Posterior vena cava (tissue), 2 donors: ENCODE results near the gene GZMB. TPM values are rescaled to one million over a fixed set of nuclear protein-coding genes. Genes with fewer than 3 reads are reported as not detected.
"Not testable (repeated sequence)": the region's sequence is repeated elsewhere in the genome, so short reads cannot be mapped to it uniquely, and the experiment has no call there.

Experiments
- DNase-seq: peaks from one replicate; pipeline ENCODE4 v3.0.0-alpha.2; 2020; ENCODE audit warnings: low spot score
- intact Hi-C, 2 donors: fragments of 100-400 bp; cut with DNase I; formaldehyde crosslinking; loops; one replicate each; pipeline versions ENCODE4 v1.14.1 to v1.14.2; 2022 to 2023
- long read RNA-seq, 2 donors: library from polyadenylated mRNA; unstranded; transcript quantifications; one replicate each; pipeline ENCODE4 v2.0.0, GENCODE V29; 2020 to 2021
- total RNA-seq, 2 donors: library from RNA; stranded (reverse); fragmentation: NEBNext Ultra II Directional; extraction: Animal tissue kit (Norgen Biotek cat#: 25700); gene quantifications; one replicate each; pipeline ENCODE4 v1.2.1, GENCODE V29; 2021
- donor health status: DM: yes; HTN: yes; CAD: no.
- donor health status: DM: yes; HTN: yes; CAD: no.

Gene GZMB, protein sequence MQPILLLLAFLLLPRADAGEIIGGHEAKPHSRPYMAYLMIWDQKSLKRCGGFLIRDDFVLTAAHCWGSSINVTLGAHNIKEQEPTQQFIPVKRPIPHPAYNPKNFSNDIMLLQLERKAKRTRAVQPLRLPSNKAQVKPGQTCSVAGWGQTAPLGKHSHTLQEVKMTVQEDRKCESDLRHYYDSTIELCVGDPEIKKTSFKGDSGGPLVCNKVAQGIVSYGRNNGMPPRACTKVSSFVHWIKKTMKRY
- 1 to 10 TPM in 1 of 2 donors, under 1 TPM in 1; 0.79 to 1.0 TPM for total RNA-seq
- long read RNA-seq, donor 1 = 0 reads
- long read RNA-seq, donor 2, partial matches to known transcripts = 0 of 5 reads
- long read RNA-seq, donor 2, other reads (novel, unspliced or antisense) = 3 of 5 reads

DNA sequence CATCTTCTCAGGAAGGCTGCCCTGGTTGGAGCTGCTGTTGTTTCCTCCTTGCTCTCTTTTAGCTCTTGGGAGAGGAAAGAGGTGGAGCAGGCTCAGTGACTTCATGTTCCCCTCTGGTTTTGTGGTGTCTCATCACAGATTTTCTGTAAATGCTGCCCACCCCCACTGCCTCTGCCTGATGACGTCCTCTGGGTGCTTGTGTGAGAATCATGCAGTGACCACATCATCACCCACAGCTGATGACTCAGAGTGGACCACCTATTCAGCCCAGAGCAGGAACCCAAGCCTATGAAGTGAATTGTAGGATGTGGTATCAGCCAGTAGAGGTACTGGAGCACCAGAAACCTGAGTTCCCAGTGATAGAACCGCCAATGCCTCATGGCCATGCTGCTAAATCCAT is at the start of gene GZMB:
Gene GZMB (minus strand): TSS at position 33 of the 400 bp plus-strand sequence. CDS start 30 bp downstream, at position 3.
- DNase-seq = no peak
- intact Hi-C loops = no loop called here

DNA sequence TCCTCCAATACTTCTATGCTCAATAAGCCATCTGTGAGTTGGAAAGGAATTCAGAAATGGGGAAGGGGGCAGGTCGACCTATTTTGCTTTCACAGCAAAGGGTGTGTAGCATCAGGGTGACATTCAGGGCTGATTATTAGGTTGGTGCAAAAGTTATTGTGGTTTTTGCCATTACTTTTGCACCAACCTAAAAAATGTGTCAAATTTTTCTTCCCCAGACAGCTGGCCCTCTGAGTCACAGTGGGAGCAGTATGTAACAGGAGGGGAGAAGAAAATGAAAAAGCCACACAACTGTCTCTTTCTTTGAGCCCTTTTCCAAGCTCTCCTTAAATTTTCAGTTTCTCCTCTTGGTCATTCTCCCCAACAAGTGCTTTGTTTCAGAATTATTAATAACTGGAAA is 47.1 kb upstream of the GZMB start:
- intact Hi-C loops = no loop called here

GRCh38 chr14:24680516-24680915 is 46.5 kb upstream of the GZMB start:
- no peak for DNase-seq
- intact Hi-C loops = no loop called here

More for the DNA sequence above, 47.1 kb upstream of the GZMB start:
- DNase-seq = no peak

- DNase-seq = no peak
- intact Hi-C loops = no loop called here
Measured at GRCh38 chr14:24679248-24679961, 45.4 kb upstream of the GZMB start.

- no peak for DNase-seq
- intact Hi-C loops = no loop called here
Measured at GRCh38 chr14:24678801-24679247, 44.8 kb upstream of the GZMB start.

DNA sequence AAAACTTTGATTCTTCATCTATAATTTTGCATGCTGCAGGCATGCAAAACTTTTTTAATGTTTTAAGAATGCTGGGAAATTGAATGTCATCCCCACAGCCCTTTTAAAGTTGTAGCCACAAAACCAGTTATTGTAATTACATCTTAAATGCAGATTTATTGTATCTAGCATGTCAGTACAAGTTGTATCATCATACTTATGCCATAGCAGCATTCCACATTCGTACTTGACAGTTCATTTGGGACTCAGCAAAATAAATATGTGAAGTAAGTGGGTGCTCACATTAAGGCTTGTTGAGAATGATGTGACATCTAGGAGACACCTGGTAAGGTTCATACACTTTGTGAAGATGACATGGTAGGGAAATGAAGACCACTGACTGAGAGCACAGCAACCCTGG is 44.0 kb upstream of the GZMB start:
- intact Hi-C loops = no loop called here
- no peak for DNase-seq

DNA sequence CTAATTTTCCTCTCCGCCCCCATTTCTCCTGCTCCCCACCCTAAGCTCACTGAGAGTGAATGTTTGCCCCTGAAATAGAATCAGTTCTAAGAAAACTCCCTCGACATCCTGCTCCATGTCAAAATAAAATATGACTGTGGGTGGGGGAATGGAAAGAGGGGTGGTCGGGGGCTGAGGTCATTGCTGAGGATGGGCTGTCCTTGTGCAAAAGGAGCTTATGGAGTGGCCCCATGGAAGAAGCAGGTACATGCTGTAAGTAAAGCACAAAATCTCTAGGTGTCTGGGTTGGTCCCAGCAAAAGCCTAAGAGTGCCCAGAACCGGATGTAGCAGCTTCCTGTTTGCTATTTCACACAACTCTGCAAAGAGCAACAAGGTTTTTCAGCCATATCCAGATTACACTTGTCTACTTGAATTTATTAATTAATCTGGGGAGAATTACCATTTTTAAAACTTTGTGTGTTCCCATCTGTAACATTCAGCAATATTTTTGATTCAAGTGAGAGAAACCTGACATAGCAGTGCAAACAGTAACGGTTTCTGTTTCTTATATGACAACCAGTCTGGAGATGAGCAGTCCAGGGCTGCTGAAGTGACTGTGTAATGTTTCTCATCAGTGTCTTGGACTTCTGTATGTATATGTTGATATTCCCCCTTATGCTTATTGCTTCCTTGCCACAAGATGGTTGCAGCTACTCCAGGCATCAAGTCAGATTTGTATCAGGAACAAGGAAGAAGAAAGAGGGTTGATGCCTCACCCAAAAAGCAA is 40.4 kb upstream of the GZMB start:
- intact Hi-C loops = no loop called here
- DNase-seq = no peak

DNA sequence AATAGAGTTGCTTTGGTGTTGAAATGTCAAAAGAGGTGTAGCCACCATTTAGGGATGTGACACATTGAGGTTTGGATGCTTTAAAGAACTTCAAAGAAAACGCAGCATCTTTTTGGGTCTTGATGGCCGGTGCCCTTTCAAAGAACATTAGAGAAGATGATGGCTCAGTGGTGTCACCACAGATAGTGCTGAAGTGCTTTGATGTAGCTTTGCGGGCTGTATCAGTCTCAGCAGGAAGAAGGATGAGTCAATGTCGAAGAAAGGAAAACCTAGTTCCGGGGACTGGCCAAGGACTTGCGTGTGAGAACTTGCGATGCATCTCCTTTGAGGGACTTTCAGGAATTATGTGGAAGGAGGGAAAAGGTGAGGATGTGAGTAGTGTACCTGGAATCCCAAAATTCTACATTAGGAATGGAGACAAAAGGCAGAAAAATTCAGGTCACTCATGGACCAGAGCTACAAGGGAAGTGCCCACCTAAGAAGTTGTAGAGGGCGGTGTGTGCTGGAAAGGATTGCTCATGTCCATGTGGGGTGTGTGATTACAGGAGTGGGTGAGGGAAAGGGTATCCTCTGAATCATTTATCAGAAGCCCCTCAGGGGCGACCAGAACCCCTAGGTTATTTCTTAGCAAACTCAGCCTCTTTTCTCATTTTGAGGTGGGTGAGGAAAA is 39.7 kb upstream of the GZMB start:
- intact Hi-C loops = no loop called here
- no peak for DNase-seq

- no peak for DNase-seq
- intact Hi-C loops = no loop called here
Measured at GRCh38 chr14:24673059-24673458, 39.1 kb upstream of the GZMB start.

GRCh38 chr14:24670594-24670993 is 36.6 kb upstream of the GZMB start:
- no peak for DNase-seq
- intact Hi-C loops = no loop called here

DNA sequence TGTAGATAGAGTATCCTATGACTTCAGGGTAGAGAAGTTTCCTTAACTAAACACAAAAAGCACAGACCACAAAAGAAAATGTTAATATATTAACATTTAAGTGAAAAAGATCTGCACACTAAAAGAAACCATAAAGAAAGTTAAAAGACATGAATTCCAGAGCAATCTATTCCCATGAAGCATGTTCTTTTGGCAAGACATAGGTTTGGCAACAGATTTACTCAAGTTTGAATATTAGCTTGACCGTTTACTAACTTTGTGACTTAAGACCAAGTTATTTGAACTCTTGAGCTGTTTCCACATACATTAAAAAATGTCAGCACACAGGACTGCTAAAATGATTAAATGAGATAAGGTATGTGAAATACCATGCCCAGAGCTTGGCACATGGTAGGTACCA is 35.7 kb upstream of the GZMB start:
- intact Hi-C loops = no loop called here
- no peak for DNase-seq

- no peak for DNase-seq
- intact Hi-C loops = no loop called here
Measured at GRCh38 chr14:24665440-24665991, 31.5 kb upstream of the GZMB start.

DNA sequence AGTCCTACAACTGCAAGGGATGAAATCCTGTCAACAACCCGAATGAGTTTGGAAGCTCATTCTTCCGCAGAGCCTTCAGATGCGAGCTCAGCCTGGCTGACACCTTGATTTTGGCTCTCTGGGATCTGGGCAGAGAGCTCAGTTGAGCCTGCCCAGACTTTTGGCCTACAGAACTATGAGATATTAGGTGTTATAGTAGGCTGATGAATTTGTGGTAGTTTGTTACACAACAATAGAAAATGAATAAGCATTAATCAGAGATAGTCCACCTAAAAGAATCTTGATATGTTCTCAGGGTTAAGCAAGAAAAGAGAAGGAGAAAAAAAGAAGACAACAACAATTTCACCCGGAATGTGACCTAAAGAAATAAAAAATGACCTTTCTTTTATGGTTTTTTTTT is 30.4 kb upstream of the GZMB start:
- DNase-seq = no peak
- intact Hi-C loops = no loop called here

DNA sequence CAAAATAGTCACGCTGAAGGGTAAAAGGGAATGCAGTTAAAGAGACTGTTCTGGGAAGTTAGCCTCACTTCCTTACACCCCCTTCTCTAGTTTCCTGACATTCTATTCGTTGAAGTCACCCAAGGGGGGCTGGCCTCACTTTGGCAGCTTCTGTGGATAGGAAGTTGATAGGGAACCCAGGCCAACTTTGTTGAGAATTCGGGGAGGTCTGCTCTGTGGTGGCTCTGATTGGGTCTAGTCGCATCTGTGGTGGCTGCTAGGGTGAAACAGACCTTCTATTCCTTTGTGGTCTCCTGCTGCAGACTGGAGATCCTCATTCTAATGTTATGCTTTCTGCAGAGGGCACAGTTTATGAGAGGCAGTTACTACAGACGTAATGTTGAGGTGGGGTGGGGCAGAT is 28.8 kb upstream of the GZMB start:
- no peak for DNase-seq
- intact Hi-C loops = no loop called here

- intact Hi-C loops = no loop called here
- no peak for DNase-seq
Measured at GRCh38 chr14:24659916-24660570, 26.1 kb upstream of the GZMB start.

- intact Hi-C loops, DNase-seq: not testable (repeated sequence)
Measured at GRCh38 chr14:24648361-24648760, 14.4 kb upstream of the GZMB start.

DNA sequence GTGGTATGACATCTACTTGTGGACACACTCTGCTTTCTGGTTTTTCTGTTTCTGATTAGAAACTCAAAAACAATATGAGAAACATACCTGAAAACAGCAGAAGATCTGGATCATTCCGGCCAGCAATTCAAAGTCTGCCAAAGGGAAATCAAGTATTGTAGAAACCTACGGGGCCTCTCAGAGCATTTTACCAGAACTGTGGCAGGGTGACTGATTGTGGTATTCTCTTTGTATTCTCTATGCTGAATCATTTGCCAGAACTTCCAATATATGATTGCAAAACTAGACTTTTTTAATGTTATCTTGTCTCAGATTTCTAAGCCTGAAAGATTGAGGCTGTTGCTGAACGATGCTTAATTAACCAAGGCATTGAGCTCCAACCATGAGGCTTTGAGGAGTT is 5.9 kb upstream of the GZMB start:
- no peak for DNase-seq
- intact Hi-C loops = no loop called here

- intact Hi-C loops = no loop called here
- DNase-seq = no peak
Measured at GRCh38 chr14:24639270-24639669, 5.3 kb upstream of the GZMB start.

DNA sequence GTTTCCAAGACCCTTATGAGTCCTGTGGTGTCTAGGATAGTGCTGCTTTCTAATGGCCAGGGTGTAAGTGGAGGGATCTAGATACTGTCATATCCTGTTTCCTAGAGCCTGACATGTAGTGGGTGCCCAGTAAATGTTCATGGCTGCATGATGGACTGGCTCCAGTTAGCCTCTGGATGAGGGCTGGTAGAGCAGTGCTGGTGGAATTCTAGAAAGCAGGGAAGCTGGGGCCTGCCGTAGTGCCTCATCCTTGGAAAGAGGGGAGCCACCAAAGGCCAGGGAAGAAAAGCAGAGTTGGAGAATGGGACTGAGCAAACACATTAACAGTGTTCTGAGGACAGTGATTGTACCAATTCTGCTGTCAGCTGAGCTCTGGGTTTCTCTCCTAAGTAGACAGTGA is 637 bp downstream of the GZMB start:
- intact Hi-C loops = no loop called here
- no peak for DNase-seq
